GM03348 (cell line): ENCODE measurements around the gene INA.
"Not testable (repeated sequence)": the region's sequence is repeated elsewhere in the genome, so short reads cannot be mapped to it uniquely, and the experiment has no call there.

Experiments
- DNase-seq: peaks from one replicate; pipeline ENCODE4 v3.0.0; 2012; ENCODE audit warnings: low spot score

INA gene

GRCh38 chr10:103276896-103277712 lies at the start of gene INA:
TSS of gene INA (plus strand) at chr10:103277138. CDS start at chr10:103277212, 74 bp downstream.
- peak; percentile 60 for DNase-seq

GRCh38 chr10:103227416-103227815 lies 49.5 kb upstream of the INA start:
- DNase-seq = no peak

GRCh38 chr10:103231047-103231551 lies 45.8 kb upstream of the INA start:
- DNase-seq = peak; percentile 81

GRCh38 chr10:103232131-103232673 lies 44.7 kb upstream of the INA start:
- DNase-seq = no peak

- DNase-seq = no peak
Measured at GRCh38 chr10:103232772-103233488, 44.0 kb upstream of the INA start.

GRCh38 chr10:103235775-103236174 lies 41.2 kb upstream of the INA start:
- DNase-seq = no peak

- DNase-seq = peak; percentile 61
Measured at GRCh38 chr10:103238506-103239252, 38.3 kb upstream of the INA start.

GRCh38 chr10:103241262-103242011 lies 35.5 kb upstream of the INA start:
- peak; percentile 45 for DNase-seq

- peak; percentile 91 for DNase-seq
Measured at GRCh38 chr10:103244666-103245271, 32.2 kb upstream of the INA start.

GRCh38 chr10:103245587-103245986 lies 31.4 kb upstream of the INA start, which contains the start of gene RPEL1:
TSS of gene RPEL1 (plus strand) at chr10:103245887. CDS start at chr10:103245997, 110 bp downstream.
- not testable (repeated sequence) for DNase-seq

GRCh38 chr10:103246324-103246723 lies 30.6 kb upstream of the INA start:
- DNase-seq = no peak

GRCh38 chr10:103254113-103254512 lies 22.8 kb upstream of the INA start:
- no peak for DNase-seq

GRCh38 chr10:103254538-103255325 lies 22.2 kb upstream of the INA start:
- peak; percentile 36 for DNase-seq

GRCh38 chr10:103256613-103257012 lies 20.3 kb upstream of the INA start:
- DNase-seq = no peak

- DNase-seq = no peak
Measured at GRCh38 chr10:103257812-103258211, 19.1 kb upstream of the INA start.

- DNase-seq = not testable (repeated sequence)
Measured at GRCh38 chr10:103258928-103259327, 18.0 kb upstream of the INA start.

GRCh38 chr10:103259989-103260388 lies 16.9 kb upstream of the INA start:
- no peak for DNase-seq

GRCh38 chr10:103262229-103262628 lies 14.7 kb upstream of the INA start:
- no peak for DNase-seq

GRCh38 chr10:103265717-103266329 lies 11.1 kb upstream of the INA start:
- peak; percentile 68 for DNase-seq
